ENCODE data around the gene RERGL.
"Not testable (repeated sequence)": the region's sequence is repeated elsewhere in the genome, so short reads cannot be mapped to it uniquely, and the experiment has no call there.

Gene RERGL

GRCh38 chr12:18062867-18063266, 27.1 kb downstream of the RERGL start:
- H3K36me3 Mint-ChIP-seq, H3K4me3 Mint-ChIP-seq, H3K27me3 Mint-ChIP-seq, H3K27ac Mint-ChIP-seq, H3K4me1 Mint-ChIP-seq: not testable (repeated sequence)
- peaks cover 28% of the 10 kb centered on the region for H3K9me3 Mint-ChIP-seq

DNA sequence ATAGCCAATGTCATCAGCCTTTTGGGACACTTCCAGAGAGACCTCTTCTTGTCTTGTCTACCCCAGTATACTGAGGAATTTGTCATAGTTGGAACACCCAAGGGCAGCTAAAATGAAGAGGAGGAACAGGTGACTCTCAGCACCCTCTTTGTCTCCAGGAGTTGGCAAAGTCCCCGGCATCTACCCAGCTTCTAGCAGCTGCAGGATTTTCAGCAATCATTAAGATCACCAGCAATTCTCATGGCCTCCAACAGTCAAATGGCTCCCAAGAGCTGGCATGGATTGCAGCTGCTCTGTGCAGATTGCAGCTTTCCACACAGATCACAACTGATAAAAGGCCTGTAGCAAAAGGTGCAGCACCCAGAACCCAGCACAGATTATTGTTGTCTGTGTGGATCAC, 32.9 kb downstream of the RERGL start:
- Mint-ChIP-seq H3K4me1 (no peaks in the 10 kb centered on the region), H3K9me3 (peaks cover 21% of the 10 kb centered on the region), H3K36me3 (no peaks in the 10 kb centered on the region), H3K27me3 (no peaks in the 10 kb centered on the region), H3K4me3 (no peak overlapping the region), H3K27ac (no peak overlapping the region)

GRCh38 chr12:18054925-18055619, 34.9 kb downstream of the RERGL start:
- H3K9me3 Mint-ChIP-seq = peaks cover 11% of the 10 kb centered on the region
- H3K4me3 Mint-ChIP-seq = no peak overlapping the region
- no peaks in the 10 kb centered on the region for H3K4me1 Mint-ChIP-seq

DNA sequence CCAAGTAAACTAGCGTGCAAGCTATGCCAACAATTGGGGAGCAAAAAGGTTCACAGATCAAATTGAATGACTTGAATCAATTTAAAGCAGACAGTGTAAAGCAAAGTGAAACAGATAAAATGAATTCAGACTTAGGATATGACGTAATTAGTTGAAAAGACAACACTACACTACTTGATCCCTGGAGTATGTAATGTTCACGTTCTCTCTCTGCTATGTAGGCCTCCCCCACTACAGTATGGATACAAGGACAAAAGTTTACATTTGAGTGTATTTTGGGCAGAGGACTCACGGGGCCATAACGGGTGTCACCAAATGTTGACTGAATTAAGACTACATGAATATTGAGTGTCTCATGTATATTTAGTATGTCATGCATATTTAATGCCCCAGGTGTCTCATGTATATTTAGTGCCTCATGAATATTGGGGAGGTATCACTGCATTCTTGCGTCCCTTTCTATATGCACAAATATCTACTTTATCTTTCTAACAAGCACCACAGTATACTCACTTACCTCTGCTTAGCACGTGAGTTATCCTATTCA, 44.5 kb downstream of the RERGL start:
- no peaks in the 10 kb centered on the region for H3K36me3 Mint-ChIP-seq
- no peak overlapping the region for H3K27ac Mint-ChIP-seq
- peaks cover 6% of the 10 kb centered on the region for H3K9me3 Mint-ChIP-seq
- H3K4me1 Mint-ChIP-seq = no peaks in the 10 kb centered on the region
- no peak overlapping the region for H3K4me3 Mint-ChIP-seq
- no peaks in the 10 kb centered on the region for H3K27me3 Mint-ChIP-seq

More at GRCh38 chr12:18054925-18055619, 34.9 kb downstream of the RERGL start:
- Mint-ChIP-seq H3K27ac (no peak overlapping the region), H3K27me3 (no peaks in the 10 kb centered on the region), H3K36me3 (no peaks in the 10 kb centered on the region)

- not testable (repeated sequence) for H3K27me3 Mint-ChIP-seq, H3K4me1 Mint-ChIP-seq, H3K36me3 Mint-ChIP-seq, H3K27ac Mint-ChIP-seq, H3K4me3 Mint-ChIP-seq
- peaks cover 23% of the 10 kb centered on the region for H3K9me3 Mint-ChIP-seq
Observed at GRCh38 chr12:18040060-18040742, 49.8 kb downstream of the RERGL start.

Measured in activated naive CD4-positive, alpha-beta T cell treated with anti-CD3 and anti-CD28 coated beads, Interleukin-2, amount 50 U/mL, for 24 hours (primary cell).